Spleen (tissue), 11 donors: ENCODE results near the gene PRKAB1. TPM values are rescaled to one million over a fixed set of nuclear protein-coding genes. Genes with fewer than 3 reads are reported as not detected.
A peak's percentile ranks its signal among the peaks of the same experiment; 100 is the strongest.

ENCODE experiments used
- DNase-seq: peaks from one replicate; pipeline ENCODE4 v3.0.0-alpha.2; 2020
- H3K27ac ChIP-seq, 8 donors: fragments of 200-600 bp; sonication (generic) in 7 of 8; 1 replicate in 4 of 8; 2 replicates in 4 of 8; pipeline versions ENCODE4 v1.5.0 to v1.8.0; 2016 to 2021; ENCODE audit warnings: inconsistent platforms in 4 of 8, mild to moderate bottlenecking in 4 of 8, moderate library complexity in 1 of 8
- H3K27me3 ChIP-seq, 7 donors: fragments of 200-600 bp; sonication (generic) in 6 of 7; replicated peaks in 1 of 7; 1 replicate in 4 of 7; 2 replicates in 3 of 7; pipeline versions ENCODE4 v1.5.0 to v1.8.0; 2016 to 2021; ENCODE audit warnings: inconsistent platforms in 3 of 7, mild to moderate bottlenecking in 1 of 7
- H3K36me3 ChIP-seq, 6 donors: fragments of 200-600 bp; sonication (generic) in 5 of 6; 1 replicate in 4 of 6; 2 replicates in 2 of 6; pipeline versions ENCODE4 v1.5.0 to v1.8.0; 2016 to 2021; ENCODE audit warnings: inconsistent platforms in 2 of 6
- H3K4me1 ChIP-seq, 6 donors: fragments of 200-600 bp; sonication (generic) in 5 of 6; 1 replicate in 3 of 6; 2 replicates in 3 of 6; pipeline versions ENCODE4 v1.5.0 to v1.8.0; 2016 to 2021; ENCODE audit warnings: inconsistent platforms in 3 of 6
- H3K4me3 ChIP-seq, 8 donors: fragments of 200-600 bp; sonication (generic) in 7 of 8; 1 replicate in 4 of 8; 2 replicates in 4 of 8; pipeline versions ENCODE4 v1.5.0 to v1.8.0; 2016 to 2021; ENCODE audit warnings: inconsistent platforms in 4 of 8, mild to moderate bottlenecking in 4 of 8, moderate library complexity in 2 of 8
- H3K9me3 ChIP-seq, 8 donors: fragments of 200-600 bp; sonication (generic) in 7 of 8; 1 replicate in 4 of 8; 2 replicates in 4 of 8; pipeline versions ENCODE4 v1.5.0 to v1.8.0; 2016 to 2021; ENCODE audit warnings: inconsistent platforms in 4 of 8
- CTCF ChIP-seq, 11 experiments: fragments of 200-600 bp in 7 of 11; fragments of 450-650 bp in 4 of 11; sonication (generic) in 4 of 11; IDR thresholded peaks in 8 of 11; conservative IDR thresholded peaks in 3 of 11; 1 replicate in 7 of 11; 2 replicates in 4 of 11; pipeline versions ENCODE4 v1.4.0 to v1.8.0; 2016 to 2021; ENCODE audit warnings: antibody characterized with exemption in 11 of 11, inconsistent platforms in 4 of 11, mild to moderate bottlenecking in 1 of 11
- POLR2A ChIP-seq, 3 donors: fragments of 450-650 bp; IDR thresholded peaks; one replicate each; pipeline ENCODE4 v1.5.1; 2017; ENCODE audit warnings: antibody characterized with exemption in 3 of 3, mild to moderate bottlenecking in 1 of 3
- POLR2AphosphoS5 ChIP-seq, 3 donors: sonication (generic); formaldehyde crosslinking; IDR thresholded peaks; one replicate each; pipeline ENCODE4 v1.5.1; 2017; ENCODE audit warnings: antibody characterized with exemption in 3 of 3
- WGBS, 5 donors: extraction: QIAGEN DNeasy Blood & Tissue Kit in 3 of 5; methylation state at CpG; one replicate each; pipeline versions ENCODE4 v1.1.5 to v1.1.7; 2013 to 2018; 5-methylcytosine and 5-hydroxymethylcytosine counted together
- intact Hi-C: fragments of 100-400 bp; cut with DNase I; formaldehyde crosslinking; loops from one replicate; pipeline ENCODE4 v1.15.0; 2023; ENCODE audit warnings: low total_unique reads
- polyA plus RNA-seq, 3 donors: library from polyadenylated mRNA; stranded (reverse); fragments of 200-250 nt; gene quantifications; one replicate each; pipeline ENCODE4 v1.2.1, GENCODE V29; 2013
- total RNA-seq, 7 donors: library from RNA; depleted of rRNA in 3 of 7; stranded (reverse); fragments of >200 nt in 3 of 7; fragmentation: NEBNext Ultra II Directional in 4 of 7; extraction: Animal tissue kit (Norgen Biotek cat#: 25700) in 4 of 7; gene quantifications; one replicate each; pipeline versions ENCODE4 v1.1.0 to v1.2.1, GENCODE V29; 2016 to 2021
- donor health status: healthy with polysubstance abuse.
- donor health status: DM: no; HTN: no; CAD: no; lungs with moderate emphysema.
- donor health status: DM: no; HTN: no; CAD: no.
- donor health status: Bipolar disorder and iron deficiency.
- donor health status: healthy.
- donor health status: DM: no; HTN: no; CAD: no.
- donor health status: DM: yes; HTN: yes; CAD: no.

The PRKAB1 gene
- total and polyA plus RNA-seq, 10 donors: 28.3 to 69.2 (median 42.5) TPM

DNA sequence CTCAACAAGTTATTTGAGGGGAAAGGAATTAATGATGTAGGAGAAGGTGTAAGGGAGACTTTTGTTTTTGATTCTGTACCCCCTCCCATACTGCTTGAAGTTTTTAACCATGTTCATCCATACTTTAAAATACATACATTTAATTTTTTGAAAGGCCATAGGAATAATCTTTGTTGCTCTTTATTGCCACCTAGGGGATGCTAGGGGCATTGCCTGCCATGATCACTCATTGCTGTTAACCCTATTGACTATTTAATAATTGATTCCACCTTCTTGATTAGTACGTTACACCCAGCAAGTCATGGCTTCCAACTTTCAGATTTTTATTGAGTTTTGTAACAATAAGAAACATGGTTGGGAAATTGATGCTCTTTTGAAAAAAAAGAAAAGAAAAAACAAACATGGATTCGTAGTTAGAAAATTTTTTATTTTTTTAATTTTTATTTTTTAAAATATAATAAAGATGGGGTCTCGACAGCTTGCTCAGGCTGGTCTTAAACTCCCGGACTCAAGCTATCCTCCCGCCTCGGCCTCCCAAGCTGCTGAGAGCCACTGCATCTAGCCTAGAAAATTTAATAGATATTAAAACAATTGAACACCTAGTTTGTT is 8.5 kb upstream of the PRKAB1 start:
- peaks cover 0 to 5% (median 3%) of the 10 kb centered on the region in 8 donors for H3K9me3 ChIP-seq
- no peaks in the 10 kb centered on the region for H3K36me3 ChIP-seq
- TF ChIP-seq POLR2A (IDR thresholded peaks at IDR 0.05): no peak
- peak; percentile 69 to 93 (median 87) for TF ChIP-seq CTCF (IDR thresholded peaks at IDR 0.05 in 8 of 11, conservative IDR thresholded peaks at IDR 0.05 in 3 of 11)
- peak overlapping the region in 1 of 8 donors; percentile 3 for H3K27ac ChIP-seq
- H3K4me1 ChIP-seq: peaks cover 0 to 15% (median 5%) of the 10 kb centered on the region in 6 donors
- no peak for DNase-seq
- no peaks in the 10 kb centered on the region for H3K27me3 ChIP-seq
- intact Hi-C loops: no loop called here
- no peak overlapping the region for H3K4me3 ChIP-seq
- 45 to 55% (median 50%) methylated on average over 6 of the region's 6 CpGs for WGBS, 5 donors

- peak overlapping the region in 1 of 8 donors; percentile 3 for H3K27ac ChIP-seq
- no peaks in the 10 kb centered on the region for H3K27me3 ChIP-seq
- intact Hi-C loops: loop anchor here (5.0 kb wide), 1 partner anchor 122 kb away; no protein-coding TSS in a partner anchor
- no peaks in the 10 kb centered on the region for H3K36me3 ChIP-seq
- no peak for DNase-seq
- TF ChIP-seq POLR2A (IDR thresholded peaks at IDR 0.05) (no peak), CTCF (IDR thresholded peaks at IDR 0.05 in 8 of 11, conservative IDR thresholded peaks at IDR 0.05 in 3 of 11) (no peak), POLR2AphosphoS5 (IDR thresholded peaks at IDR 0.05) (no peak)
- H3K4me3 ChIP-seq: no peak overlapping the region
- WGBS, 5 donors: 59 to 70% (median 62%) methylated on average over 5 of the region's 5 CpGs
- H3K9me3 ChIP-seq: no peaks in the 10 kb centered on the region
- H3K4me1 ChIP-seq: peaks cover 0 to 15% (median 5%) of the 10 kb centered on the region in 6 donors
Observed at GRCh38 chr12:119660076-119660475, 7.9 kb upstream of the PRKAB1 start.

- 73 to 76% (median 74%) methylated on average over 4 of the region's 4 CpGs for WGBS, 5 donors
- no peaks in the 10 kb centered on the region for H3K9me3 ChIP-seq
- no peak for DNase-seq
- no peaks in the 10 kb centered on the region for H3K36me3 ChIP-seq
- peaks cover 7 to 29% (median 20%) of the 10 kb centered on the region in 6 donors for H3K4me1 ChIP-seq
- H3K27ac ChIP-seq: no peak overlapping the region
- H3K27me3 ChIP-seq: no peaks in the 10 kb centered on the region
- intact Hi-C loops: loop anchor here (5.0 kb wide), 1 partner anchor 120 kb away; no protein-coding TSS in a partner anchor
- TF ChIP-seq POLR2A (IDR thresholded peaks at IDR 0.05) (no peak), CTCF (IDR thresholded peaks at IDR 0.05 in 8 of 11, conservative IDR thresholded peaks at IDR 0.05 in 3 of 11) (no peak), POLR2AphosphoS5 (IDR thresholded peaks at IDR 0.05) (no peak)
- H3K4me3 ChIP-seq: no peak overlapping the region
Observed at GRCh38 chr12:119661882-119662281, 6.1 kb upstream of the PRKAB1 start.

GRCh38 chr12:119664642-119665041 is 3.3 kb upstream of the PRKAB1 start:
- peaks cover 20 to 45% (median 37%) of the 10 kb centered on the region in 6 donors for H3K4me1 ChIP-seq
- intact Hi-C loops: loop anchor here (5.0 kb wide), 1 partner anchor 118 kb away; no protein-coding TSS in a partner anchor
- no peak overlapping the region for H3K4me3 ChIP-seq
- H3K36me3 ChIP-seq: peaks cover 0 to 2% (median 0%) of the 10 kb centered on the region in 6 donors
- no peaks in the 10 kb centered on the region for H3K27me3 ChIP-seq
- H3K27ac ChIP-seq: no peak overlapping the region
- WGBS, 5 donors: 91 to 100% (median 93%) methylated on average over 1 of the region's 1 CpG
- TF ChIP-seq POLR2AphosphoS5 (IDR thresholded peaks at IDR 0.05): no peak
- TF ChIP-seq POLR2A (IDR thresholded peaks at IDR 0.05): no peak
- no peak for TF ChIP-seq CTCF (IDR thresholded peaks at IDR 0.05 in 8 of 11, conservative IDR thresholded peaks at IDR 0.05 in 3 of 11)
- no peak for DNase-seq
- no peaks in the 10 kb centered on the region for H3K9me3 ChIP-seq
